ENCODE data around the gene DTYMK. TPM values are rescaled to one million over a fixed set of nuclear protein-coding genes. Genes with fewer than 3 reads are reported as not detected.
A peak's percentile ranks its signal among the peaks of the same experiment; 100 is the strongest.

DTYMK gene
- polyA plus RNA-seq, 4 donors = 14.3 to 59.3 (median 19.1) TPM

GRCh38 chr2:241701399-241702154, 15.0 kb upstream of the DTYMK start, which contains the start of gene ING5:
Gene ING5, plus strand, starts transcription at chr2:241702039. Its CDS starts 27 bp downstream, at chr2:241702066.
- Histone ChIP-seq H3K27ac (ENCODE audit: low read depth in 1 of 3, low read length in 2 of 3) (peak within 1 kb of the TSS; percentile 94 to 100 (median 96)), H3K9me3 (ENCODE audit: control insufficient read depth in 2 of 2, insufficient read depth in 1 of 2, low read depth in 1 of 2, low read length in 1 of 2) (peaks cover 0 to 6% of the 10 kb centered on the region in 2 donors), H3K4me1 (ENCODE audit: control insufficient read depth in 3 of 3, insufficient read depth in 2 of 3, low read depth in 1 of 3, low read length in 2 of 3) (peaks cover 0 to 8% (median 5%) of the 10 kb centered on the region in 3 donors), H3K36me3 (ENCODE audit: control insufficient read depth in 3 of 3, insufficient read depth in 2 of 3, low read depth in 1 of 3, low read length in 3 of 3) (peaks cover 4 to 27% (median 6%) of the 10 kb centered on the region in 3 donors), H3K27me3 (ENCODE audit: control insufficient read depth in 3 of 3, insufficient read depth in 3 of 3, low read length in 3 of 3) (no peaks in the 10 kb centered on the region), H3K4me3 (ENCODE audit: low read depth in 1 of 3, low read length in 3 of 3) (peak within 1 kb of the TSS; percentile 61 to 87 (median 77))
- no peak for FAIRE-seq
- 1% methylated on average over 32 to 96 of the region's 96 CpGs for WGBS, 3 donors
- peak; percentile 90 to 98 for DNase-seq

- H3K4me1 ChIP-seq (ENCODE audit: control insufficient read depth in 3 of 3, insufficient read depth in 2 of 3, low read depth in 1 of 3, low read length in 2 of 3) = peaks cover 0 to 8% (median 5%) of the 10 kb centered on the region in 3 donors
- WGBS, 3 donors = 0 to 2% (median 1%) methylated on average over 17 of the region's 17 CpGs
- H3K27me3 ChIP-seq (ENCODE audit: control insufficient read depth in 3 of 3, insufficient read depth in 3 of 3, low read length in 3 of 3) = no peaks in the 10 kb centered on the region
- FAIRE-seq = no peak
- H3K4me3 ChIP-seq (ENCODE audit: low read depth in 1 of 3, low read length in 3 of 3) = peak overlapping the region; percentile 60 to 87 (median 77)
- H3K9me3 ChIP-seq (ENCODE audit: control insufficient read depth in 2 of 2, insufficient read depth in 1 of 2, low read depth in 1 of 2, low read length in 1 of 2) = peaks cover 0 to 4% of the 10 kb centered on the region in 2 donors
- H3K27ac ChIP-seq (ENCODE audit: low read depth in 1 of 3, low read length in 2 of 3) = peak overlapping the region in 2 of 3 donors; percentile 96 to 100
- peaks cover 3 to 27% (median 4%) of the 10 kb centered on the region in 3 donors for H3K36me3 ChIP-seq (ENCODE audit: control insufficient read depth in 3 of 3, insufficient read depth in 2 of 3, low read depth in 1 of 3, low read length in 3 of 3)
- no peak for DNase-seq
Measured at GRCh38 chr2:241701149-241701398, 14.5 kb upstream of the DTYMK start.

- H3K27me3 ChIP-seq (ENCODE audit: control insufficient read depth in 3 of 3, insufficient read depth in 3 of 3, low read length in 3 of 3) = no peaks in the 10 kb centered on the region
- WGBS, 3 donors = 95 to 100% (median 99%) methylated on average over 4 of the region's 4 CpGs
- H3K27ac ChIP-seq (ENCODE audit: low read depth in 1 of 3, low read length in 2 of 3) = no peak overlapping the region
- H3K4me3 ChIP-seq (ENCODE audit: low read depth in 1 of 3, low read length in 3 of 3) = no peak overlapping the region
- FAIRE-seq (no peak), DNase-seq (no peak)
- H3K9me3 ChIP-seq (ENCODE audit: control insufficient read depth in 2 of 2, insufficient read depth in 1 of 2, low read depth in 1 of 2, low read length in 1 of 2) = no peaks in the 10 kb centered on the region
- H3K36me3 ChIP-seq (ENCODE audit: control insufficient read depth in 3 of 3, insufficient read depth in 2 of 3, low read depth in 1 of 3, low read length in 3 of 3) = peaks cover 0 to 47% (median 2%) of the 10 kb centered on the region in 3 donors
- H3K4me1 ChIP-seq (ENCODE audit: control insufficient read depth in 3 of 3, insufficient read depth in 2 of 3, low read depth in 1 of 3, low read length in 2 of 3) = no peaks in the 10 kb centered on the region
Measured at GRCh38 chr2:241695651-241696050, 9.0 kb upstream of the DTYMK start.

- Histone ChIP-seq H3K4me3 (ENCODE audit: low read depth in 1 of 3, low read length in 3 of 3) (no peak overlapping the region), H3K27me3 (ENCODE audit: control insufficient read depth in 3 of 3, insufficient read depth in 3 of 3, low read length in 3 of 3) (no peaks in the 10 kb centered on the region), H3K27ac (ENCODE audit: low read depth in 1 of 3, low read length in 2 of 3) (no peak overlapping the region), H3K36me3 (ENCODE audit: control insufficient read depth in 3 of 3, insufficient read depth in 2 of 3, low read depth in 1 of 3, low read length in 3 of 3) (peaks cover 0 to 62% (median 2%) of the 10 kb centered on the region in 3 donors), H3K9me3 (ENCODE audit: control insufficient read depth in 2 of 2, insufficient read depth in 1 of 2, low read depth in 1 of 2, low read length in 1 of 2) (no peaks in the 10 kb centered on the region), H3K4me1 (ENCODE audit: control insufficient read depth in 3 of 3, insufficient read depth in 2 of 3, low read depth in 1 of 3, low read length in 2 of 3) (peaks cover 0 to 3% (median 0%) of the 10 kb centered on the region in 3 donors)
- DNase-seq (no peak), FAIRE-seq (no peak)
- WGBS, 3 donors = 92 to 95% (median 94%) methylated on average over 6 of the region's 6 CpGs
Measured at GRCh38 chr2:241692448-241692847, 5.8 kb upstream of the DTYMK start.

- Histone ChIP-seq H3K27me3 (ENCODE audit: control insufficient read depth in 3 of 3, insufficient read depth in 3 of 3, low read length in 3 of 3) (no peaks in the 10 kb centered on the region), H3K9me3 (ENCODE audit: control insufficient read depth in 2 of 2, insufficient read depth in 1 of 2, low read depth in 1 of 2, low read length in 1 of 2) (no peaks in the 10 kb centered on the region), H3K36me3 (ENCODE audit: control insufficient read depth in 3 of 3, insufficient read depth in 2 of 3, low read depth in 1 of 3, low read length in 3 of 3) (peaks cover 0 to 54% (median 2%) of the 10 kb centered on the region in 3 donors), H3K27ac (ENCODE audit: low read depth in 1 of 3, low read length in 2 of 3) (no peak overlapping the region), H3K4me1 (ENCODE audit: control insufficient read depth in 3 of 3, insufficient read depth in 2 of 3, low read depth in 1 of 3, low read length in 2 of 3) (peaks cover 0 to 3% (median 0%) of the 10 kb centered on the region in 3 donors), H3K4me3 (ENCODE audit: low read depth in 1 of 3, low read length in 3 of 3) (no peak overlapping the region)
- FAIRE-seq = no peak
- no peak for DNase-seq
- WGBS, 3 donors = 79 to 86% (median 83%) methylated on average over 6 of the region's 6 CpGs
Measured at GRCh38 chr2:241690202-241690717, 3.6 kb upstream of the DTYMK start.

- FAIRE-seq = no peak
- WGBS, 3 donors = 78 to 83% (median 80%) methylated on average over 10 of the region's 10 CpGs
- peaks cover 0 to 51% (median 0%) of the 10 kb centered on the region in 3 donors for H3K36me3 ChIP-seq (ENCODE audit: control insufficient read depth in 3 of 3, insufficient read depth in 2 of 3, low read depth in 1 of 3, low read length in 3 of 3)
Measured at GRCh38 chr2:241689306-241689705, 2.7 kb upstream of the DTYMK start.

GRCh38 chr2:241686324-241686649, 328 bp downstream of the DTYMK start:
- no peaks in the 10 kb centered on the region for H3K9me3 ChIP-seq (ENCODE audit: control insufficient read depth in 2 of 2, insufficient read depth in 1 of 2, low read depth in 1 of 2, low read length in 1 of 2)
- DNase-seq (no peak), FAIRE-seq (no peak)
- peak overlapping the region; percentile 54 to 94 (median 77) for H3K4me3 ChIP-seq (ENCODE audit: low read depth in 1 of 3, low read length in 3 of 3)
- peak overlapping the region; percentile 2 to 45 (median 36) for H3K27ac ChIP-seq (ENCODE audit: low read depth in 1 of 3, low read length in 2 of 3)
- H3K36me3 ChIP-seq (ENCODE audit: control insufficient read depth in 3 of 3, insufficient read depth in 2 of 3, low read depth in 1 of 3, low read length in 3 of 3) = peaks cover 0 to 45% (median 0%) of the 10 kb centered on the region in 3 donors
- WGBS, 3 donors = 0 to 1% (median 0%) methylated on average over 29 to 37 of the region's 37 CpGs
- peaks cover 0 to 3% (median 0%) of the 10 kb centered on the region in 3 donors for H3K4me1 ChIP-seq (ENCODE audit: control insufficient read depth in 3 of 3, insufficient read depth in 2 of 3, low read depth in 1 of 3, low read length in 2 of 3)
- H3K27me3 ChIP-seq (ENCODE audit: control insufficient read depth in 3 of 3, insufficient read depth in 3 of 3, low read length in 3 of 3) = no peaks in the 10 kb centered on the region

More at GRCh38 chr2:241689306-241689705, 2.7 kb upstream of the DTYMK start:
- no peaks in the 10 kb centered on the region for H3K9me3 ChIP-seq (ENCODE audit: control insufficient read depth in 2 of 2, insufficient read depth in 1 of 2, low read depth in 1 of 2, low read length in 1 of 2)
- DNase-seq = no peak
- H3K27me3 ChIP-seq (ENCODE audit: control insufficient read depth in 3 of 3, insufficient read depth in 3 of 3, low read length in 3 of 3) = no peaks in the 10 kb centered on the region
- no peak overlapping the region for H3K4me3 ChIP-seq (ENCODE audit: low read depth in 1 of 3, low read length in 3 of 3)
- H3K27ac ChIP-seq (ENCODE audit: low read depth in 1 of 3, low read length in 2 of 3) = no peak overlapping the region
- H3K4me1 ChIP-seq (ENCODE audit: control insufficient read depth in 3 of 3, insufficient read depth in 2 of 3, low read depth in 1 of 3, low read length in 2 of 3) = peaks cover 0 to 3% (median 0%) of the 10 kb centered on the region in 3 donors

- no peaks in the 10 kb centered on the region for H3K4me1 ChIP-seq (ENCODE audit: control insufficient read depth in 3 of 3, insufficient read depth in 2 of 3, low read depth in 1 of 3, low read length in 2 of 3)
- H3K9me3 ChIP-seq (ENCODE audit: control insufficient read depth in 2 of 2, insufficient read depth in 1 of 2, low read depth in 1 of 2, low read length in 1 of 2) = no peaks in the 10 kb centered on the region
- 90 to 93% (median 90%) methylated on average over 14 of the region's 14 CpGs for WGBS, 3 donors
- FAIRE-seq (no peak), DNase-seq (no peak)
- no peak overlapping the region for H3K4me3 ChIP-seq (ENCODE audit: low read depth in 1 of 3, low read length in 3 of 3)
- H3K27me3 ChIP-seq (ENCODE audit: control insufficient read depth in 3 of 3, insufficient read depth in 3 of 3, low read length in 3 of 3) = no peaks in the 10 kb centered on the region
- H3K27ac ChIP-seq (ENCODE audit: low read depth in 1 of 3, low read length in 2 of 3) = no peak overlapping the region
- H3K36me3 ChIP-seq (ENCODE audit: control insufficient read depth in 3 of 3, insufficient read depth in 2 of 3, low read depth in 1 of 3, low read length in 3 of 3) = peaks cover 0 to 71% (median 0%) of the 10 kb centered on the region in 3 donors
Measured at GRCh38 chr2:241680827-241681599, 5.6 kb downstream of the DTYMK start.

Measured in small intestine (tissue), 7 donors.